HG03432 (cell line): Measurements from ENCODE around the gene TVP23C.
"Not testable (repeated sequence)": the region's sequence is repeated elsewhere in the genome, so short reads cannot be mapped to it uniquely, and the experiment has no call there.

ENCODE experiments used
- ATAC-seq: cut with Tn5 transposase; IDR thresholded peaks from one replicate; pipeline ENCODE4 v1.9.1; 2021; ENCODE audit warnings: mild to moderate bottlenecking, moderate library complexity; ENCODE audit not compliant: unreplicated experiment

Gene TVP23C

DNA sequence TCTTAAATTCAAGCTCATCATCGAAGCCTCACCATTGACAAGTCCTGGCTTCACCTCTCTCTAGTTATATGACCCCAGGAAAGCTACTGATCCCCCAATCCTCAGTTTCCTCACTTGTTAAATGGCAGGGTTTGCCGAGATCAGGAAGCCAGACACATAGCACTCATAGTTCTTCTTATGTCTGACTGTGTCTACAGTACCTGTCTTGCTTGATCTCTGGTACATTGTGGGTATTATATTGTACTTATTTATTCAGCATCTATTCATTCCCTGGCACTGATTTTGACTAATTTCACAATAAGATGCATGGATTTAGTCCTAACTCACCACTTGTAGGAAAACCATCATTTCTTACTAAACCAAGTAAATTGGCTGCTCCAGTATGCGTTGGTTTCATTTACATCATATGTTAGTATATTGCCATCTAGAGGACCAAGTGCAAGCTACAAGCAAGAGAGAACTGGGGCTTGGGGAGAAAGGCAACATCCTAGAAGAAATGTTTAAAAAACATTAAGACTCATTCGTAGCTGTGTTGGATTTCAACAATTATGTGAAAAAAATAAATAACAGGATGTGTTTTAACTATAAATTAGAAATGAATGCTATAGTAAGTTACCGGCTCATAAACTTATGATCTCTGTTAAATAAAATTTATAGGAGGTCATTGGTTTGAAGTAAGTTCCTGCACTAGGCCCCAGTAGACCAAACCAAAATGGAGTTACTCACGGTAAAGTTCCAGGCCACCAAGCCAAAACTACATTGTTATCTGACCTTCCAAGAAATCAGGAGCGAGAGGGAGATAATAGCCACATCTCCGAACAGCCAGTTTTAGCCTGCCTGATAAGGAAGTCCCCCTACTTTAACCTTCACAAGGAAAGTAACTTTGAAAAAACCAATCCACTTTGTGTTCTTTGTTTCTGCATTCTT lies 36.7 kb downstream of the TVP23C start:
- not testable (repeated sequence) for ATAC-seq

GRCh38 chr17:15524990-15525985 lies 38.0 kb downstream of the TVP23C start:
- ATAC-seq = not testable (repeated sequence)

GRCh38 chr17:15516150-15516549 lies 47.1 kb downstream of the TVP23C start:
- ATAC-seq = no peak

DNA sequence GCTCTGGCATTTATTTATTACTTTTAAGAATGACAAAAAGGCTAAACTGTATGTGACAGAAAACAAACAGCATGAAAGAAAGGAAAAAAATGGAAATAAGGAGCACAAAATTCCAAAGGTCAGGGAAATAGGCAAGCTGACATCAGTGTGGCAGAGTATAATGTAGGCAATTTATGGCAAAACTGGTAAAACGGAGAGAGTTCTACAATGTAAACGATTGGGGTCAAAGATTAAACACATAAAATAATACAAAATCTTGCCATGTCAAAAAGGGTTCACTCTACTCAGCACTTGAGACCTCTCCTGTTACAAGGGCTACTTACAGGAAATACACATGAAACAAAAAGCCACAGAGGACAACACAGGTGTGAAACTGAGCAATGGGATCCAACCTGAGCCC lies 48.8 kb downstream of the TVP23C start:
- ATAC-seq = no peak

DNA sequence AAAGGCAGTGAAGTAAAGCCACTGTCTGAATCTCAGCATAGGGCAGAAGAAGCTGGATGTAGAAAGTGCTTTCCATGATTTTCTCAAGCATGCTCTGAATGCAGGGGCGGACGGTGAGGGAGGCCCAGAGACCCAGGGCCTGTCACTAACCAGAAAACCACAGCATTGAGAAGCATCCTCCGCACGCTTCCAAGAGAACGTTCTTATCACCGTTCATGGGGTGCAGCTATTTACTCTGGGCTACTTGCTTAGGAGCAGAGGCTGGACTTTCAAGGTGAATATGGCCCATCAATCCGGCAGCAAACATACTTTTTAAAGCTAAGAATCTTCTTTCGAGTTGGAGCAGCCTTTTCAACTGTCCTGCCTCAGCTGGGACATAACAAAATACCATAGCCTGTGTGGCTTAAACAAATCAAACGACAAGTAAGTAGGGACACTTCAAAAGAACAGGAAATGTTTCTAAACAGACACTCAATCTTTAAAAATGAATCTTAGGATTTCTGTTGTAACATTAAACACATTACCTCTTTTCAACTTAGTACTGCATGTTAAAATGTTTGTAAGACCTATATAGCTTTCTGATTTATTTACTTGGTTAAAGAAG lies 49.3 kb downstream of the TVP23C start:
- no peak for ATAC-seq

GRCh38 chr17:15513058-15513791 lies 50.1 kb downstream of the TVP23C start:
- ATAC-seq = no peak

GRCh38 chr17:15512071-15512709 lies 51.1 kb downstream of the TVP23C start:
- ATAC-seq = no peak

GRCh38 chr17:15511142-15511541 lies 52.1 kb downstream of the TVP23C start:
- no peak for ATAC-seq

- ATAC-seq = no peak
These were observed 52.9 kb downstream of the TVP23C start for GRCh38 chr17:15510361-15510760.

GRCh38 chr17:15509095-15509494 lies 54.2 kb downstream of the TVP23C start:
- ATAC-seq = no peak

GRCh38 chr17:15508466-15508865 lies 54.8 kb downstream of the TVP23C start:
- no peak for ATAC-seq

- no peak for ATAC-seq
These were observed 55.4 kb downstream of the TVP23C start for GRCh38 chr17:15507896-15508295.

- no peak for ATAC-seq
These were observed 56.3 kb downstream of the TVP23C start for GRCh38 chr17:15507001-15507400.

- not testable (repeated sequence) for ATAC-seq
These were observed 57.6 kb downstream of the TVP23C start for GRCh38 chr17:15505708-15506107.

DNA sequence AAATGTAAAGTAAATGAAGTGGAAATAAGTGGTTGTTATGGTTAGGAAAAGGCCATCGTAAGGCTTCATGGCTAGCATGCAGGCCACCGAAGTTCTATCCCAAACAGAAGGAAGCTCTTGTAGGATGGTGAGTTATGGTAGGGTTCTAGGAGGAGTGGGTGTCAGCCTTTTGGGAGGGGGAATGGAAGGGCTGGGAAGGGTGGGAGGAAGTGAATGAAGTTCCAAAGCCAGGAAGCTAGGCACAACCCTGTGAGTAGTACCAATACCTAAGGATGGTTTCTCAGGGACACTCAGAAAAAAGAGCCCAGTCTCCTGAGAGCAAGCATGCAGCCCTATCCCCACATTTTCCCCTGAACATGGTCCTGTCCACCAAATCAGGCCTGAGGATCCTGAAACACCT lies 59.6 kb downstream of the TVP23C start:
- no peak for ATAC-seq

- peak; percentile 87 for ATAC-seq
These were observed 60.7 kb downstream of the TVP23C start for GRCh38 chr17:15502369-15503112.

DNA sequence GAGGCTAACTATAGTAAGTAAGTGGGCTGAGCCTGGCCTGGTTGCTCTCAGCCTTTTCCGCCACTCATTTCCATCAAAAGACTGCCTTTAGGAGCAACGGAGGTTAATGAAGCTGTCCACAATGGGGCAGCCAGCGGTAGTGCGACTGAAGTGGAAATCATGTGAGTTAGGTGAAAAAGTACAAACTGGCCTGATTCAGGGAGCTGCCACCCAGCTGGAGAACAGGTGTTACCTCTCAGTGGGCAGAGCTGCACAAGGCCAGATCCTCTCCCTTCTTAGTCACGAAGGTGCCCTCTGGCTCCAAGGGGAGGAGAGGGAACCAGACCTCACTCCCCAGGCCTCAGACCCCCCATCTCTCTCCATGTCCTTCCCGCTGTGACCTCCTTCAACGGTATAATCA lies 61.5 kb downstream of the TVP23C start:
- no peak for ATAC-seq

- ATAC-seq = no peak
These were observed 62.0 kb downstream of the TVP23C start for GRCh38 chr17:15501282-15501681.

DNA sequence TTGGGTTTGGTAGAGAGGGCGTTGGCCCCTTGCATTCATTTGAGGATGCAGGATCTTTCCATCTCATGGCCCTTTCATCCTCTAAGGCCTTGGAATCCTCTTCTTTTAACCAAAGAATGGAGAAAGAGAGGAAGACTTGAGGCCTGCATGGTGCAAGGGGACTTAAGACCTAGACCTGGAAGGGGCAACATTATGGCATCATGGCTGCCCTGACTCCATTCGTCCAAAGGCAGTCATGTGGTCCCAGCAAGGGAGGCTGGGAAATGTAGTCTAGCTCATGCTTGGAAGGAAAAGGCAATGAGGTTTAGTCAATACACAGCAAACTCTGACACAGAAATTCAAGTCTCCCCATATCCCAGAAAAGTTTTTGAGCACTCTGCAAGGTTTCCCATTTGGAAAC lies 65.2 kb downstream of the TVP23C start:
- peak; percentile 45 for ATAC-seq
